Uterus (tissue), 4 donors: ENCODE measurements around the gene WIPF3. TPM values are rescaled to one million over a fixed set of nuclear protein-coding genes. Genes with fewer than 3 reads are reported as not detected.

Experiments
- DNase-seq, 2 donors: peaks; one replicate each; pipeline ENCODE4 v3.0.0-alpha.2; 2019 to 2020
- H3K27ac ChIP-seq, 2 donors: fragments of 200-600 bp; sonication (generic); 1 replicate in 1 of 2; 2 replicates in 1 of 2; pipeline ENCODE4 v1.5.1; 2016 to 2018
- H3K27me3 ChIP-seq, 2 donors: fragments of 200-600 bp; sonication (generic); one replicate each; pipeline ENCODE4 v1.5.1; 2018 to 2019; ENCODE audit warnings: control low read depth in 1 of 2
- H3K36me3 ChIP-seq, 2 donors: fragments of 200-600 bp; sonication (generic); one replicate each; pipeline ENCODE4 v1.5.1; 2019; ENCODE audit warnings: control low read depth in 1 of 2
- H3K4me1 ChIP-seq, 2 donors: fragments of 200-600 bp; sonication (generic); one replicate each; pipeline ENCODE4 v1.5.1; 2018 to 2019; ENCODE audit warnings: control low read depth in 1 of 2
- H3K4me3 ChIP-seq, 2 donors: fragments of 200-600 bp; sonication (generic); 1 replicate in 1 of 2; 2 replicates in 1 of 2; pipeline ENCODE4 v1.5.1; 2018 to 2019; ENCODE audit warnings: mild to moderate bottlenecking in 1 of 2
- H3K9me3 ChIP-seq, 2 donors: fragments of 200-600 bp; sonication (generic); one replicate each; pipeline ENCODE4 v1.5.1; 2019; ENCODE audit warnings: control low read depth in 1 of 2
- POLR2A ChIP-seq, 2 donors: fragments of 450-650 bp; IDR thresholded peaks; one replicate each; pipeline ENCODE4 v1.6.1; 2016; ENCODE audit warnings: antibody characterized with exemption in 2 of 2, mild to moderate bottlenecking in 1 of 2, moderate library complexity in 1 of 2
- intact Hi-C: fragments of 100-400 bp; cut with DNase I; formaldehyde crosslinking; loops from one replicate; pipeline ENCODE4 v1.15.1; 2023; ENCODE audit warnings: low total_unique reads
- total RNA-seq, 4 donors: library from RNA; depleted of rRNA in 3 of 4; stranded (reverse); fragments of >200 nt in 3 of 4; gene quantifications; one replicate each; pipeline versions ENCODE4 v1.1.0 to v1.2.4, GENCODE V29; 2014 to 2023
- TF ChIP-seq, protein P1 (sequence below), 4 experiments: fragments of 200-600 bp in 2 of 4; fragments of 450-650 bp in 2 of 4; sonication (generic) in 2 of 4; IDR thresholded peaks; one replicate each; pipeline ENCODE4 v1.5.1; 2016 to 2019; ENCODE audit warnings: antibody characterized with exemption in 4 of 4, mild to moderate bottlenecking in 2 of 4, moderate library complexity in 1 of 4
- donor health status: DM: yes; HTN: yes; CAD: no.

WIPF3 gene
- total RNA-seq, 4 donors from 2014 or later = 0.35 to 5.4 (median 2.4) TPM

DNA sequence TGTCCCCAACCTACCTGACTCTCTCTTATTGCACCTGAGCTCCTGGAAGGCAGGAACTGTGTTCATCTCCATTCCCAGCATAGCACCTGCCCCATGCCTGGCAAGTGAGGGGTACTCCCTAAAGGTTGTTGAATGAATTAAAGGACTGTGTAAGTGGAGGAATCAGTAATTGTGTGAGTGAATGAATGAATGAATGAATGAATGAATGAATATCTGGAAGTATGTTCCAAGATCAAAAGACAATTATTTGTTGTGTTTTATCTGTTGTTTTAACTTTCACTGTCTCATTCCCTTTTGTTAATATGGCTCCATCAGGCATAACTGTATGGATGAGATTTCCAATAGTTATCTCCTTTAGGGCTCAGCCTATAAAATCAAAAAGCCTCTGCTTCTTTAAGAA is 4.0 kb downstream of the WIPF3 start:
- no peak for DNase-seq
- Histone ChIP-seq H3K4me3 (no peak overlapping the region), H3K4me1 (no peaks in the 10 kb centered on the region), H3K36me3 (no peaks in the 10 kb centered on the region), H3K27ac (no peak overlapping the region), H3K9me3 (no peaks in the 10 kb centered on the region), H3K27me3 (no peaks in the 10 kb centered on the region)
- intact Hi-C loops = no loop called here
- TF ChIP-seq, protein P1, sequence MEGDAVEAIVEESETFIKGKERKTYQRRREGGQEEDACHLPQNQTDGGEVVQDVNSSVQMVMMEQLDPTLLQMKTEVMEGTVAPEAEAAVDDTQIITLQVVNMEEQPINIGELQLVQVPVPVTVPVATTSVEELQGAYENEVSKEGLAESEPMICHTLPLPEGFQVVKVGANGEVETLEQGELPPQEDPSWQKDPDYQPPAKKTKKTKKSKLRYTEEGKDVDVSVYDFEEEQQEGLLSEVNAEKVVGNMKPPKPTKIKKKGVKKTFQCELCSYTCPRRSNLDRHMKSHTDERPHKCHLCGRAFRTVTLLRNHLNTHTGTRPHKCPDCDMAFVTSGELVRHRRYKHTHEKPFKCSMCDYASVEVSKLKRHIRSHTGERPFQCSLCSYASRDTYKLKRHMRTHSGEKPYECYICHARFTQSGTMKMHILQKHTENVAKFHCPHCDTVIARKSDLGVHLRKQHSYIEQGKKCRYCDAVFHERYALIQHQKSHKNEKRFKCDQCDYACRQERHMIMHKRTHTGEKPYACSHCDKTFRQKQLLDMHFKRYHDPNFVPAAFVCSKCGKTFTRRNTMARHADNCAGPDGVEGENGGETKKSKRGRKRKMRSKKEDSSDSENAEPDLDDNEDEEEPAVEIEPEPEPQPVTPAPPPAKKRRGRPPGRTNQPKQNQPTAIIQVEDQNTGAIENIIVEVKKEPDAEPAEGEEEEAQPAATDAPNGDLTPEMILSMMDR (IDR thresholded peaks at IDR 0.05) = no peak
- TF ChIP-seq POLR2A (IDR thresholded peaks at IDR 0.05) = no peak

GRCh38 chr7:29810813-29811482 is 4.6 kb downstream of the WIPF3 start:
- intact Hi-C loops = no loop called here
- H3K27ac ChIP-seq = no peak overlapping the region
- H3K9me3 ChIP-seq = no peaks in the 10 kb centered on the region
- no peak for TF ChIP-seq POLR2A (IDR thresholded peaks at IDR 0.05)
- TF ChIP-seq, protein P1 (IDR thresholded peaks at IDR 0.05) = no peak
- no peak for DNase-seq
- H3K36me3 ChIP-seq = no peaks in the 10 kb centered on the region
- no peaks in the 10 kb centered on the region for H3K27me3 ChIP-seq
- H3K4me1 ChIP-seq = no peaks in the 10 kb centered on the region
- H3K4me3 ChIP-seq = no peak overlapping the region

GRCh38 chr7:29811586-29811985 is 5.3 kb downstream of the WIPF3 start:
- H3K4me1 ChIP-seq = no peaks in the 10 kb centered on the region
- no peak for TF ChIP-seq POLR2A (IDR thresholded peaks at IDR 0.05)
- TF ChIP-seq, protein P1 (IDR thresholded peaks at IDR 0.05) = no peak
- DNase-seq = no peak
- H3K4me3 ChIP-seq = no peak overlapping the region
- H3K27ac ChIP-seq = no peak overlapping the region
- H3K36me3 ChIP-seq = no peaks in the 10 kb centered on the region
- intact Hi-C loops = no loop called here
- no peaks in the 10 kb centered on the region for H3K9me3 ChIP-seq
- H3K27me3 ChIP-seq = no peaks in the 10 kb centered on the region

DNA sequence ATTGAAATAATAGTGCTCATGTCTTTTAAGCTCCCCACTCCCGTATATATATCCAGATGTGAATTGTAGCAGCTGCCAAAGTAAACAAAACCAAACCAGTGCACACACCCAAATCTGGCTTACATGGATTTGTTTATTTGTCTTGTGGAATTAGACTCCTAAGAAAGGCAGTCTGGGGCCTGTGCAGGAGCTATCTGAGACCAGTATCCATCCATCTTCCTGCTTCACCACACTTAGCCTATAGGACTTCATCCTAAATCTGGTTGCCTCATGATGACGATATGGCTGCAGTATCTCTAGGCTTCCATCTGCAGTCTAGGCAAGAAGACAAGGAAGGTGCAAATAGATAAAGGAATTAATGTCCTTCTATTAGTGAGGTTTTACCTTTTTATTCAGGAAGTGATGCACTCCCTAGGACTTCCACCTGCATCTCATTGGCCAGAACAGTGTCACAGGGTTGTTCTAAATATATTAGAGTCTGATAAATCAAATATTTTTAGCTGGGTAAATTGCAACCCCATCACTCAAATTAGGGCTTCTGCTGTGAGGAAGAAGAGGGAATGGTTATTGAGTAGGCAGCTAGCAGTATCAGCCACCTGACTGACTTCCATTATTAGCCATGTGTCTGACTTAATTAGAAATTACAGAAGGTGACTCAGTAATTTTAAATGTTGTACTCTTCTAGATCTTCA is 6.0 kb downstream of the WIPF3 start:
- no peaks in the 10 kb centered on the region for H3K4me1 ChIP-seq
- no peaks in the 10 kb centered on the region for H3K27me3 ChIP-seq
- no peaks in the 10 kb centered on the region for H3K36me3 ChIP-seq
- H3K27ac ChIP-seq = no peak overlapping the region
- intact Hi-C loops = no loop called here
- no peaks in the 10 kb centered on the region for H3K9me3 ChIP-seq
- TF ChIP-seq POLR2A (IDR thresholded peaks at IDR 0.05) = no peak
- TF ChIP-seq, protein P1 (IDR thresholded peaks at IDR 0.05) = no peak
- DNase-seq = no peak
- H3K4me3 ChIP-seq = no peak overlapping the region
